Measurements from ENCODE around the gene TNFAIP8L1. TPM values are rescaled to one million over a fixed set of nuclear protein-coding genes. Genes with fewer than 3 reads are reported as not detected.

The TNFAIP8L1 gene
- total and polyA plus RNA-seq, 4 donors = 15.6 to 29.0 (median 20.1) TPM

- H3K36me3 ChIP-seq (ENCODE audit: control insufficient read depth in 4 of 4, insufficient read depth in 3 of 4, low read depth in 1 of 4, low read length in 3 of 4) = peaks cover 19 to 42% (median 32%) of the 10 kb centered on the region in 4 donors
- H3K9me3 ChIP-seq (ENCODE audit: control insufficient read depth in 4 of 4, low read length in 3 of 4) = no peaks in the 10 kb centered on the region
- DNase-seq (ENCODE audit: low spot score) = no peak
- H3K27me3 ChIP-seq (ENCODE audit: control insufficient read depth in 4 of 4, insufficient read depth in 4 of 4, low read length in 3 of 4) = no peaks in the 10 kb centered on the region
- no peak overlapping the region for H3K9ac ChIP-seq (ENCODE audit: low read depth in 1 of 2, low read length in 2 of 2)
- H3K4me1 ChIP-seq (ENCODE audit: control insufficient read depth in 4 of 4, insufficient read depth in 4 of 4, low read length in 3 of 4) = peaks cover 15 to 43% (median 38%) of the 10 kb centered on the region in 4 donors
- H3K27ac ChIP-seq (ENCODE audit: low read depth in 1 of 2, low read length in 2 of 2) = peak overlapping the region; percentile 73 to 80
- TF ChIP-seq MAX (IDR thresholded peaks at IDR 0.05) (no peak), NR2F2 (IDR thresholded peaks at IDR 0.05) (no peak), HNF4A (conservative IDR thresholded peaks at IDR 0.05) (no peak), ZBTB33 (IDR thresholded peaks at IDR 0.05) (no peak), FOXA2 (IDR thresholded peaks at IDR 0.05) (no peak), REST (IDR thresholded peaks at IDR 0.05) (no peak), SP1 (IDR thresholded peaks at IDR 0.05) (no peak), TAF1 (conservative IDR thresholded peaks at IDR 0.05) (no peak), FOXA1 (IDR thresholded peaks at IDR 0.05) (no peak), ATF3 (IDR thresholded peaks at IDR 0.05) (no peak), RXRA (IDR thresholded peaks at IDR 0.05) (no peak), HNF4G (IDR thresholded peaks at IDR 0.05) (no peak), YY1 (IDR thresholded peaks at IDR 0.05) (no peak), EGR1 (IDR thresholded peaks at IDR 0.05; ENCODE audit: low read depth in 2 of 2) (no peak), RAD21 (IDR thresholded peaks at IDR 0.05) (no peak)
- no peak overlapping the region for H3K4me3 ChIP-seq (ENCODE audit: low read depth in 1 of 3, low read length in 3 of 3)
- WGBS = 74% methylated on average over 9 of the region's 9 CpGs
Observed at GRCh38 chr19:4704317-4704673, 65.0 kb downstream of the TNFAIP8L1 start.

Other genes starting within 250 kb of the TNFAIP8L1 start
- 10 to 100 TPM; 16.7 to 19.7 TPM for gene SH3GL1, start 239.0 kb upstream of the TNFAIP8L1 start, total RNA-seq
- 10 to 100 TPM; 16.5 to 27.8 TPM for gene SH3GL1, start 239.0 kb upstream of the TNFAIP8L1 start, polyA plus RNA-seq
- gene CHAF1A, start 236.9 kb upstream of the TNFAIP8L1 start, total RNA-seq = 10 to 100 TPM in 1 of 2 donors, 1 to 10 TPM in 1; 2.9 to 20.8 TPM
- gene CHAF1A, start 236.9 kb upstream of the TNFAIP8L1 start, polyA plus RNA-seq = 1 to 10 TPM; 1.0 to 2.1 TPM
- gene UBXN6, start 181.7 kb upstream of the TNFAIP8L1 start, total RNA-seq = 10 to 100 TPM; 33.0 to 92.3 TPM
- 10 to 100 TPM; 39.5 to 68.6 TPM for gene UBXN6, start 181.7 kb upstream of the TNFAIP8L1 start, polyA plus RNA-seq
- 10 to 100 TPM; 14.9 to 15.7 TPM for gene HDGFL2, start 167.2 kb upstream of the TNFAIP8L1 start, total RNA-seq
- 10 to 100 TPM in 1 of 2 donors, 1 to 10 TPM in 1; 3.4 to 13.2 TPM for gene HDGFL2, start 167.2 kb upstream of the TNFAIP8L1 start, polyA plus RNA-seq
- gene PLIN4, start 121.0 kb upstream of the TNFAIP8L1 start, total RNA-seq = 10 to 100 TPM in 1 of 2 donors, 1 to 10 TPM in 1; 3.1 to 49.1 TPM
- gene PLIN4, start 121.0 kb upstream of the TNFAIP8L1 start, polyA plus RNA-seq = 10 to 100 TPM in 1 of 2 donors, 1 to 10 TPM in 1; 5.0 to 14.1 TPM
- gene PLIN5, start 104.3 kb upstream of the TNFAIP8L1 start, total RNA-seq = 10 to 100 TPM; 13.3 to 83.8 TPM
- gene PLIN5, start 104.3 kb upstream of the TNFAIP8L1 start, polyA plus RNA-seq = 10 to 100 TPM; 51.8 to 61.5 TPM
- 100 to 1,000 TPM in 1 of 2 donors, 10 to 100 TPM in 1; 57.8 to 581 TPM for gene LRG1, start 99.5 kb upstream of the TNFAIP8L1 start, total RNA-seq
- 1,000 to 10,000 TPM in 1 of 2 donors, 100 to 1,000 TPM in 1; 741 to 1,122 TPM for gene LRG1, start 99.5 kb upstream of the TNFAIP8L1 start, polyA plus RNA-seq
- 1 to 10 TPM; 2.8 to 3.1 TPM for gene SEMA6B, start 79.8 kb upstream of the TNFAIP8L1 start, total RNA-seq
- gene SEMA6B, start 79.8 kb upstream of the TNFAIP8L1 start, polyA plus RNA-seq = 1 to 10 TPM in 1 of 2 donors, under 1 TPM in 1; 0.58 to 3.2 TPM
- 10 to 100 TPM; 85.1 to 88.9 TPM for gene MYDGF, start 30.8 kb downstream of the TNFAIP8L1 start, total RNA-seq
- gene MYDGF, start 30.8 kb downstream of the TNFAIP8L1 start, polyA plus RNA-seq = 100 to 1,000 TPM; 198 to 222 TPM
- gene DPP9, start 84.3 kb downstream of the TNFAIP8L1 start, total RNA-seq = 10 to 100 TPM; 27.3 to 74.5 TPM
- gene DPP9, start 84.3 kb downstream of the TNFAIP8L1 start, polyA plus RNA-seq = 10 to 100 TPM; 20.5 to 53.4 TPM
- gene FEM1A, start 152.2 kb downstream of the TNFAIP8L1 start, total RNA-seq = 10 to 100 TPM in 1 of 2 donors, 1 to 10 TPM in 1; 10.0 to 15.1 TPM
- 1 to 10 TPM in 1 of 2 donors, under 1 TPM in 1; 0.25 to 4.9 TPM for gene FEM1A, start 152.2 kb downstream of the TNFAIP8L1 start, polyA plus RNA-seq
- 1 to 10 TPM; 2.1 to 4.6 TPM for gene TICAM1, start 192.2 kb downstream of the TNFAIP8L1 start, total RNA-seq
- 1 to 10 TPM; 6.3 to 8.6 TPM for gene TICAM1, start 192.2 kb downstream of the TNFAIP8L1 start, polyA plus RNA-seq
- gene PLIN3, start 228.2 kb downstream of the TNFAIP8L1 start, total RNA-seq = 10 to 100 TPM; 22.3 to 30.2 TPM
- 10 to 100 TPM; 16.9 to 19.2 TPM for gene PLIN3, start 228.2 kb downstream of the TNFAIP8L1 start, polyA plus RNA-seq

Data from liver (tissue), 9 donors.